K562 (cell line): Measurements from ENCODE around the gene MALRD1. TPM values are rescaled to one million over a fixed set of nuclear protein-coding genes. Genes with fewer than 3 reads are reported as not detected.

Source experiments
- ATAC-seq: fragments of 200-7000 bp; cut with Tn5 transposase; 3 replicates; pipeline ENCODE4 v1.9.1; 2020; ENCODE audit warnings: moderate library complexity
- BruUV-seq: library from RNA; stranded (reverse); fragments of 400-500 nt; replicated peaks from 2 replicates; lab custom pipeline; 2021; lab: Mats Ljungman, UMichigan
- CTCF ChIA-PET: fragments of 300-600 bp; formaldehyde crosslinking; extraction: SDS; loops from one replicate; lab custom pipeline; 2021; ENCODE audit warnings: low intra/inter-chr PET ratio; lab: Yijun Ruan, JAX
- POLR2A ChIA-PET: fragments of 300-600, 350-650 bp; sonication (Branson Sonifier 250); formaldehyde crosslinking; extraction: SDS; loops from one replicate; lab custom pipeline; 2021; ENCODE audit warnings: antibody characterized with exemption, inconsistent platforms; lab: Yijun Ruan, JAX
- DNase-seq, 4 experiments: peaks; one replicate each; pipeline versions ENCODE4 v3.0.0 to v3.0.0-alpha.2; 2011 to 2018; ENCODE audit warnings: low spot score in 3 of 4, mixed read lengths in 3 of 4; ENCODE audit errors: extremely low read depth in 1 of 4
- FAIRE-seq: peaks from 2 replicates; lab custom pipeline; 2011; peaks lifted over from hg19 to GRCh38; lab: Jason Lieb, UNC
- H2AFZ ChIP-seq: 2 replicates; pipeline ENCODE4 v1.6.0; 2011; ENCODE audit warnings: low read depth, low read length, control low read depth, inconsistent platforms
- H3K27ac ChIP-seq: fragments of 200-600 bp; 3 replicates; pipeline ENCODE4 v1.8.0; 2011; ENCODE audit warnings: low read depth, mild to moderate bottlenecking, control low read depth, inconsistent platforms, low read length, moderate library complexity, mixed read lengths; ENCODE audit errors: extremely low read depth
- H3K27me3 ChIP-seq, 2 experiments: fragments of 300-600 bp in 1 of 2; 2 replicates in 1 of 2; 3 replicates in 1 of 2; pipeline versions ENCODE4 v1.6.0 to v1.8.0; 2011; ENCODE audit warnings: inconsistent platforms in 2 of 2, low read length in 2 of 2, mild to moderate bottlenecking in 1 of 2, mixed read lengths in 1 of 2, moderate library complexity in 1 of 2; ENCODE audit not compliant: control insufficient read depth in 2 of 2, insufficient read depth in 2 of 2
- H3K36me3 ChIP-seq: fragments of 300-600 bp; 3 replicates; pipeline ENCODE4 v1.8.0; 2011; ENCODE audit warnings: mild to moderate bottlenecking, low read length, inconsistent platforms; ENCODE audit not compliant: control insufficient read depth, insufficient read depth
- H3K4me1 ChIP-seq, 2 experiments: fragments of 200-600 bp in 1 of 2; replicated peaks in 1 of 2; 2 replicates in 1 of 2; 3 replicates in 1 of 2; pipeline versions ENCODE4 v1.5.1 to v1.8.0; 2011; ENCODE audit warnings: inconsistent platforms in 2 of 2, low read length in 2 of 2, mild to moderate bottlenecking in 1 of 2, mixed read lengths in 1 of 2, moderate library complexity in 1 of 2; ENCODE audit not compliant: control insufficient read depth in 2 of 2, insufficient read depth in 2 of 2
- H3K4me2 ChIP-seq: 2 replicates; pipeline ENCODE4 v1.6.1; 2011; ENCODE audit warnings: low read length, control low read depth, inconsistent platforms, mixed read lengths; ENCODE audit not compliant: insufficient read depth
- H3K4me3 ChIP-seq: fragments of 200-600 bp; sonication (generic), shearing (Covaris generic); 2 replicates; pipeline ENCODE4 v1.5.1; 2016; ENCODE audit warnings: control low read depth, inconsistent platforms
- H3K79me2 ChIP-seq: fragments of 200-600 bp; 3 replicates; pipeline ENCODE4 v1.8.0; 2011; ENCODE audit warnings: low read length, inconsistent platforms; ENCODE audit not compliant: control insufficient read depth, insufficient read depth
- H3K9ac ChIP-seq, 2 experiments: 2 replicates each; pipeline versions ENCODE4 v1.6.0 to v1.6.1; 2011; ENCODE audit warnings: low read depth in 2 of 2, low read length in 2 of 2, control low read depth in 1 of 2, inconsistent platforms in 1 of 2, mild to moderate bottlenecking in 1 of 2, mixed read lengths in 1 of 2; ENCODE audit not compliant: insufficient read depth in 1 of 2
- H3K9me1 ChIP-seq: one replicate; pipeline ENCODE4 v1.6.0; 2011; ENCODE audit warnings: inconsistent platforms, mild to moderate bottlenecking, low read length, moderate library complexity; ENCODE audit not compliant: control insufficient read depth, insufficient read depth
- H3K9me3 ChIP-seq: replicated peaks from 2 replicates; pipeline ENCODE4 v1.5.1; 2011; ENCODE audit warnings: low read depth, low read length, inconsistent platforms; ENCODE audit not compliant: control insufficient read depth, insufficient read depth
- H4K20me1 ChIP-seq: replicated peaks from 2 replicates; pipeline ENCODE4 v1.6.1; 2011; ENCODE audit warnings: low read length, inconsistent platforms, mixed read lengths; ENCODE audit not compliant: control insufficient read depth, insufficient read depth
- DPF2 ChIP-seq: fragments of 450-650 bp; IDR thresholded peaks from 2 replicates; pipeline ENCODE4 v1.6.1; 2016
- ESRRB ChIP-seq: fragments of 250-450 bp; sonication (Bioruptor Pico); IDR thresholded peaks from 2 replicates; pipeline ENCODE4 v1.5.0; 2020; ENCODE audit warnings: mild to moderate bottlenecking, moderate library complexity, borderline replicate concordance
- HSF4 ChIP-seq: fragments of 250-450 bp; sonication (Bioruptor Pico); IDR thresholded peaks from 2 replicates; pipeline ENCODE4 v2.1.2; 2022; ENCODE audit warnings: mild to moderate bottlenecking, moderate library complexity, borderline replicate concordance
- NUFIP1 ChIP-seq: fragments of 450-650 bp; IDR thresholded peaks from 2 replicates; pipeline ENCODE4 v1.6.1; 2018; ENCODE audit not compliant: partially characterized antibody
- SMARCA5 ChIP-seq: fragments of 450-650 bp; IDR thresholded peaks from 2 replicates; pipeline ENCODE4 v1.6.1; 2016
- SNIP1 ChIP-seq: fragments of 450-650 bp; IDR thresholded peaks from 2 replicates; pipeline ENCODE4 v1.7.1; 2017; ENCODE audit warnings: low read depth, mild to moderate bottlenecking
- STAT5B ChIP-seq: fragments of 250-450 bp; sonication (Bioruptor Pico); IDR thresholded peaks from 2 replicates; pipeline ENCODE4 v1.8.0; 2021; ENCODE audit warnings: mild to moderate bottlenecking, inconsistent platforms
- TEAD2 ChIP-seq: fragments of 450-650 bp; IDR thresholded peaks from 2 replicates; pipeline ENCODE4 v1.6.1; 2016; ENCODE audit warnings: missing genetic modification characterization, control low read depth, missing compliant biosample characterization
- THRB ChIP-seq: fragments of 450-650 bp; formaldehyde crosslinking; conservative IDR thresholded peaks from 2 replicates; pipeline ENCODE4 v1.4.0; 2022; ENCODE audit warnings: mild to moderate bottlenecking, missing genetic modification characterization
- ZFP1 ChIP-seq: fragments of 450-650 bp; formaldehyde crosslinking; IDR thresholded peaks from 2 replicates; pipeline ENCODE4 v1.4.0; 2020; ENCODE audit warnings: mild to moderate bottlenecking, mixed read lengths
- ZNF347 ChIP-seq: fragments of 450-650 bp; formaldehyde crosslinking; IDR thresholded peaks from 2 replicates; pipeline ENCODE4 v1.4.0; 2020; ENCODE audit warnings: low read depth, mild to moderate bottlenecking, moderate library complexity
- ZNF583 ChIP-seq: fragments of 250-450 bp; sonication (Bioruptor Pico); IDR thresholded peaks from 2 replicates; pipeline ENCODE4 v1.4.0; 2020
- ZNF699 ChIP-seq: fragments of 250-450 bp; sonication (Bioruptor Pico); IDR thresholded peaks from 2 replicates; pipeline ENCODE4 v1.8.0; 2021; ENCODE audit warnings: mild to moderate bottlenecking, moderate library complexity; ENCODE audit not compliant: insufficient replicate concordance
- ZNF75A ChIP-seq: fragments of 450-650 bp; formaldehyde crosslinking; IDR thresholded peaks from 2 replicates; pipeline ENCODE4 v1.4.0; 2020; ENCODE audit warnings: mild to moderate bottlenecking
- ZNF780A ChIP-seq: fragments of 250-450 bp; sonication (Bioruptor Pico); IDR thresholded peaks from 2 replicates; pipeline ENCODE4 v1.5.0; 2021; ENCODE audit warnings: mild to moderate bottlenecking
- WGBS: fragments of 100-300 bp; shearing (Covaris generic); methylation state at CpG from one replicate; pipeline ENCODE4 v1.1.6; 2016; ENCODE audit warnings: low coverage, mixed read lengths; ENCODE audit not compliant: insufficient coverage; ENCODE audit errors: missing lambda C conversion rate; 5-methylcytosine and 5-hydroxymethylcytosine counted together
- in situ Hi-C: fragments of 300-500 bp; cut with MboI; formaldehyde crosslinking; loops from 4 replicates; pipeline ENCODE4 v1.15.0; 2018; ENCODE audit warnings: inconsistent platforms, mixed read lengths
- intact Hi-C: fragments of 100-400 bp; cut with micrococcal nuclease; formaldehyde crosslinking; loops from 2 replicates; pipeline ENCODE4 v1.14.2; 2022
- polyA plus RNA-seq, 8 experiments: library from polyadenylated mRNA; depleted of rRNA in 4 of 8; stranded (reverse) in 5 of 8; unstranded in 3 of 8; fragments of >200 nt; fragmentation: Nextera tagmentation in 2 of 8; fragmentation: Illumina TruSeq in 1 of 8; extraction: Ambion mirVana in 2 of 8; extraction: Trizol in 1 of 8; gene quantifications; 2 replicates each; pipeline versions ENCODE4 v1.2.1 to v1.2.3, GENCODE V29; 2011 to 2014; ENCODE audit warnings: inconsistent platforms in 1 of 8, missing spikeins in 1 of 8
- total RNA-seq, 7 experiments: library from RNA; depleted of rRNA in 6 of 7; stranded (reverse); fragments of >200 nt in 6 of 7; fragmentation: Illumina TruSeq in 2 of 7; extraction: Trizol in 2 of 7; gene quantifications; 2 replicates each; pipeline versions ENCODE4 v1.2.1 to v1.2.3, GENCODE V29; 2011 to 2021; ENCODE audit warnings: low replicate concordance in 1 of 7
- TF ChIP-seq, protein P1 (sequence below): fragments of 250-450 bp; sonication (Bioruptor Pico); IDR thresholded peaks from 2 replicates; pipeline ENCODE4 v1.8.0; 2022; ENCODE audit warnings: moderate library complexity, mild to moderate bottlenecking, inconsistent platforms
- TF ChIP-seq, protein P2 (sequence below): sonication (generic); formaldehyde crosslinking; IDR thresholded peaks from 2 replicates; pipeline ENCODE4 v1.8.0; 2022; ENCODE audit warnings: missing genetic modification reagents, mild to moderate bottlenecking, moderate library complexity, borderline replicate concordance
- TF ChIP-seq, protein P3 (sequence below): sonication (generic); formaldehyde crosslinking; IDR thresholded peaks from 2 replicates; pipeline ENCODE4 v1.8.0; 2022; ENCODE audit warnings: mild to moderate bottlenecking, low read depth, missing genetic modification reagents
- TF ChIP-seq, protein P4 (sequence below): fragments of 450-650 bp; formaldehyde crosslinking; IDR thresholded peaks from 2 replicates; pipeline ENCODE4 v1.4.0; 2020; ENCODE audit warnings: mild to moderate bottlenecking, moderate library complexity

The MALRD1 gene
- total and polyA plus RNA-seq, 9 of the 15 experiments (the other 6 are each of a cell fraction or from before 2014, with no cell fraction given), result not detected

DNA sequence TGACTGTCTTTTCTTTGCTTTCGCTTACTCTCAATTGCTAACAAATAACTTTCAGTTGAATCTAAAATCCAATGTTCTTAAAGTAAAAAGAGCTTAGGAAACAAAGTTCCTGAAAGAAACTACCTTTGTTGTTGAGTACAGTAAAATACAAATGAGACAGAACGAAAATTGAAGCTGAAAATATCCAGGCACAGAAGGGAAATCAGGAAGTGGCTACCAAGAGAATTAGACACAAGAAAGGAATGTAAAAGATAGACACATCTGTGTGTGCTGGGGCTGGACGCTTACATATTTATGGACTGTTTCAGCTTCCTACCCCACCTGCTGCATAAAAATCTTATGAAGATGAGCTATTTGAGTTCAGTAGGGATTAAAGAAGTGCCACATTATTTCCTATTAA is 606.0 kb downstream of the MALRD1 start:
- H3K4me2 ChIP-seq, result no peak overlapping the region
- no TSS peak for BruUV-seq
- H3K36me3 ChIP-seq, result no peaks in the 10 kb centered on the region
- ATAC-seq (no peak), FAIRE-seq (no peak)
- no peak overlapping the region for H3K27ac ChIP-seq
- CTCF ChIA-PET, result no interaction called here
- no peaks in the 10 kb centered on the region for H3K9me3 ChIP-seq
- H3K9me1 ChIP-seq, result no peaks in the 10 kb centered on the region
- intact Hi-C loops, result no loop called here
- H3K9ac ChIP-seq, result no peak overlapping the region
- no peaks in the 10 kb centered on the region for H4K20me1 ChIP-seq
- H3K79me2 ChIP-seq, result no peaks in the 10 kb centered on the region
- H3K4me1 ChIP-seq, result no peaks in the 10 kb centered on the region
- 0% methylated on average over 3 of the region's 3 CpGs for WGBS
- H3K27me3 ChIP-seq, result no peaks in the 10 kb centered on the region
- no peak overlapping the region for H2AFZ ChIP-seq
- TF ChIP-seq ZNF583 (no peak), HSF4 (CRISPR knock-in tag) (no peak), TEAD2 (tag) (no peak), ZNF780A (CRISPR knock-in tag) (no peak), ZNF699 (CRISPR knock-in tag) (no peak), THRB (CRISPR knock-in tag) (no peak), ZFP1 (CRISPR knock-in tag) (no peak), SMARCA5 (no peak), DPF2 (no peak), STAT5B (CRISPR knock-in tag) (no peak), ZNF75A (CRISPR knock-in tag) (no peak), NUFIP1 (no peak), ESRRB (CRISPR knock-in tag) (no peak), ZNF347 (CRISPR knock-in tag) (no peak), SNIP1 (no peak)
- TF ChIP-seq, protein P1, sequence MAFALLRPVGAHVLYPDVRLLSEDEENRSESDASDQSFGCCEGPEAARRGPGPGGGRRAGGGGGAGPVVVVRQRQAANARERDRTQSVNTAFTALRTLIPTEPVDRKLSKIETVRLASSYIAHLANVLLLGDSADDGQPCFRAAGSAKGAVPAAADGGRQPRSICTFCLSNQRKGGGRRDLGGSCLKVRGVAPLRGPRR (CRISPR knock-in tag), result no peak
- TF ChIP-seq, protein P2, sequence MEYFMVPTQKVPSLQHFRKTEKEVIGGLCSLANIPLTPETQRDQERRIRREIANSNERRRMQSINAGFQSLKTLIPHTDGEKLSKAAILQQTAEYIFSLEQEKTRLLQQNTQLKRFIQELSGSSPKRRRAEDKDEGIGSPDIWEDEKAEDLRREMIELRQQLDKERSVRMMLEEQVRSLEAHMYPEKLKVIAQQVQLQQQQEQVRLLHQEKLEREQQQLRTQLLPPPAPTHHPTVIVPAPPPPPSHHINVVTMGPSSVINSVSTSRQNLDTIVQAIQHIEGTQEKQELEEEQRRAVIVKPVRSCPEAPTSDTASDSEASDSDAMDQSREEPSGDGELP (CRISPR knock-in tag), result no peak
- TF ChIP-seq, protein P3, sequence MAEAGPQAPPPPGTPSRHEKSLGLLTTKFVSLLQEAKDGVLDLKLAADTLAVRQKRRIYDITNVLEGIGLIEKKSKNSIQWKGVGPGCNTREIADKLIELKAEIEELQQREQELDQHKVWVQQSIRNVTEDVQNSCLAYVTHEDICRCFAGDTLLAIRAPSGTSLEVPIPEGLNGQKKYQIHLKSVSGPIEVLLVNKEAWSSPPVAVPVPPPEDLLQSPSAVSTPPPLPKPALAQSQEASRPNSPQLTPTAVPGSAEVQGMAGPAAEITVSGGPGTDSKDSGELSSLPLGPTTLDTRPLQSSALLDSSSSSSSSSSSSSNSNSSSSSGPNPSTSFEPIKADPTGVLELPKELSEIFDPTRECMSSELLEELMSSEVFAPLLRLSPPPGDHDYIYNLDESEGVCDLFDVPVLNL (CRISPR knock-in tag), result no peak
- TF ChIP-seq, protein P4, sequence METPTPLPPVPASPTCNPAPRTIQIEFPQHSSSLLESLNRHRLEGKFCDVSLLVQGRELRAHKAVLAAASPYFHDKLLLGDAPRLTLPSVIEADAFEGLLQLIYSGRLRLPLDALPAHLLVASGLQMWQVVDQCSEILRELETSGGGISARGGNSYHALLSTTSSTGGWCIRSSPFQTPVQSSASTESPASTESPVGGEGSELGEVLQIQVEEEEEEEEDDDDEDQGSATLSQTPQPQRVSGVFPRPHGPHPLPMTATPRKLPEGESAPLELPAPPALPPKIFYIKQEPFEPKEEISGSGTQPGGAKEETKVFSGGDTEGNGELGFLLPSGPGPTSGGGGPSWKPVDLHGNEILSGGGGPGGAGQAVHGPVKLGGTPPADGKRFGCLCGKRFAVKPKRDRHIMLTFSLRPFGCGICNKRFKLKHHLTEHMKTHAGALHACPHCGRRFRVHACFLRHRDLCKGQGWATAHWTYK (CRISPR knock-in tag), result no peak
- TF ChIP-seq, all 486 proteins: peak for 0
- POLR2A ChIA-PET, result no interaction called here
- in situ Hi-C loops, result no loop called here
- H3K4me3 ChIP-seq, result no peak overlapping the region
- DNase-seq, result no peak
